ENCODE results near the gene TMEM178B. TPM values are rescaled to one million over a fixed set of nuclear protein-coding genes. Genes with fewer than 3 reads are reported as not detected.
"Not testable (repeated sequence)": the region's sequence is repeated elsewhere in the genome, so short reads cannot be mapped to it uniquely, and the experiment has no call there.

The TMEM178B gene
- total RNA-seq, 2 experiments from 2014 or later, result 0.06 TPM; not detected in 1

- POLR2A ChIA-PET, result no interaction called here
- Mint-ChIP-seq H3K9me3 (peaks cover 2% of the 10 kb centered on the region), H3K27ac (no peak overlapping the region), H3K27me3 (peaks cover 5% of the 10 kb centered on the region), H3K4me3 (no peak overlapping the region), H3K36me3 (no peaks in the 10 kb centered on the region), H3K4me1 (peaks cover 11% of the 10 kb centered on the region)
- ATAC-seq (ENCODE audit: low read depth), result no peak
- DNase-seq, result no peak
These were observed 18.7 kb upstream of the TMEM178B start for GRCh38 chr7:141055146-141055545.

- POLR2A ChIA-PET, result no interaction called here
These were observed 16.1 kb upstream of the TMEM178B start for GRCh38 chr7:141057788-141058187.

GRCh38 chr7:141067856-141068255 lies 6.0 kb upstream of the TMEM178B start:
- ATAC-seq (ENCODE audit: low read depth); POLR2A ChIA-PET; H3K4me3 Mint-ChIP-seq; H3K9me3 Mint-ChIP-seq; H3K27ac Mint-ChIP-seq; H3K36me3 Mint-ChIP-seq; DNase-seq: not testable (repeated sequence)
- H3K4me1 Mint-ChIP-seq, result peaks cover 10% of the 10 kb centered on the region
- H3K27me3 Mint-ChIP-seq, result peaks cover 40% of the 10 kb centered on the region

More at GRCh38 chr7:141057788-141058187, 16.1 kb upstream of the TMEM178B start:
- Mint-ChIP-seq H3K27me3 (peaks cover 4% of the 10 kb centered on the region), H3K27ac (no peak overlapping the region), H3K36me3 (no peaks in the 10 kb centered on the region), H3K4me1 (peaks cover 7% of the 10 kb centered on the region), H3K4me3 (no peak overlapping the region), H3K9me3 (peaks cover 2% of the 10 kb centered on the region)
- DNase-seq (no peak), ATAC-seq (ENCODE audit: low read depth) (no peak)

GRCh38 chr7:141071260-141071854 lies 2.5 kb upstream of the TMEM178B start:
- Mint-ChIP-seq H3K27ac (no peak overlapping the region), H3K36me3 (no peaks in the 10 kb centered on the region), H3K4me1 (peaks cover 12% of the 10 kb centered on the region), H3K27me3 (peaks cover 60% of the 10 kb centered on the region), H3K4me3 (peak overlapping the region; percentile 84), H3K9me3 (no peaks in the 10 kb centered on the region)
- no peak for ATAC-seq (ENCODE audit: low read depth)
- POLR2A ChIA-PET, result no interaction called here
- peak; percentile 60 for DNase-seq

- Mint-ChIP-seq H3K4me3 (peak overlapping the region; percentile 84), H3K27me3 (peaks cover 60% of the 10 kb centered on the region), H3K4me1 (peaks cover 12% of the 10 kb centered on the region), H3K27ac (no peak overlapping the region), H3K36me3 (no peaks in the 10 kb centered on the region), H3K9me3 (no peaks in the 10 kb centered on the region)
- ATAC-seq (ENCODE audit: low read depth) (no peak), DNase-seq (peak; percentile 33)
- POLR2A ChIA-PET, result no interaction called here
These were observed 1.9 kb upstream of the TMEM178B start for GRCh38 chr7:141071855-141072547.

GRCh38 chr7:141072548-141073172 lies 1.2 kb upstream of the TMEM178B start:
- POLR2A ChIA-PET, result no interaction called here
- Mint-ChIP-seq H3K27me3 (peaks cover 60% of the 10 kb centered on the region), H3K36me3 (no peaks in the 10 kb centered on the region), H3K27ac (no peak overlapping the region), H3K4me3 (peak overlapping the region; percentile 84), H3K9me3 (no peaks in the 10 kb centered on the region), H3K4me1 (peaks cover 12% of the 10 kb centered on the region)
- ATAC-seq (ENCODE audit: low read depth) (peak; percentile 42), DNase-seq (peak; percentile 58)

- H3K27me3 Mint-ChIP-seq, result peaks cover 60% of the 10 kb centered on the region
- no peaks in the 10 kb centered on the region for H3K36me3 Mint-ChIP-seq
- POLR2A ChIA-PET, result no interaction called here
- H3K4me3 Mint-ChIP-seq, result peak overlapping the region; percentile 84
- H3K27ac Mint-ChIP-seq, result no peak overlapping the region
- peak; percentile 59 for ATAC-seq (ENCODE audit: low read depth)
- H3K9me3 Mint-ChIP-seq, result no peaks in the 10 kb centered on the region
- DNase-seq, result no peak
- peaks cover 12% of the 10 kb centered on the region for H3K4me1 Mint-ChIP-seq
These were observed 657 bp upstream of the TMEM178B start for GRCh38 chr7:141073173-141073640.

- POLR2A ChIA-PET, result no interaction called here
- Mint-ChIP-seq H3K4me3 (peak overlapping the region; percentile 74), H3K4me1 (peaks cover 12% of the 10 kb centered on the region), H3K27me3 (peaks cover 53% of the 10 kb centered on the region), H3K36me3 (no peaks in the 10 kb centered on the region), H3K27ac (no peak overlapping the region), H3K9me3 (no peaks in the 10 kb centered on the region)
- DNase-seq (peak; percentile 50), ATAC-seq (ENCODE audit: low read depth) (peak; percentile 27)
These were observed 513 bp downstream of the TMEM178B start for GRCh38 chr7:141074162-141074991.

- peaks cover 48% of the 10 kb centered on the region for H3K27me3 Mint-ChIP-seq
- H3K36me3 Mint-ChIP-seq, result no peaks in the 10 kb centered on the region
- peak overlapping the region; percentile 74 for H3K4me3 Mint-ChIP-seq
- ATAC-seq (ENCODE audit: low read depth), result no peak
- no peaks in the 10 kb centered on the region for H3K9me3 Mint-ChIP-seq
- POLR2A ChIA-PET, result no interaction called here
- no peak for DNase-seq
- H3K4me1 Mint-ChIP-seq, result peaks cover 12% of the 10 kb centered on the region
- no peak overlapping the region for H3K27ac Mint-ChIP-seq
These were observed 1.1 kb downstream of the TMEM178B start for GRCh38 chr7:141074997-141075396.

GRCh38 chr7:141076377-141076776 lies 2.5 kb downstream of the TMEM178B start:
- Mint-ChIP-seq H3K36me3 (no peaks in the 10 kb centered on the region), H3K4me3 (no peak overlapping the region), H3K9me3 (no peaks in the 10 kb centered on the region), H3K27ac (no peak overlapping the region), H3K27me3 (peaks cover 38% of the 10 kb centered on the region), H3K4me1 (peaks cover 8% of the 10 kb centered on the region)
- POLR2A ChIA-PET, result no interaction called here
- DNase-seq, result no peak
- ATAC-seq (ENCODE audit: low read depth), result no peak

GRCh38 chr7:141079219-141079618 lies 5.4 kb downstream of the TMEM178B start:
- no peak for ATAC-seq (ENCODE audit: low read depth)

GRCh38 chr7:141089490-141089889 lies 15.6 kb downstream of the TMEM178B start:
- H3K4me3 Mint-ChIP-seq; POLR2A ChIA-PET; H3K4me1 Mint-ChIP-seq; DNase-seq; H3K9me3 Mint-ChIP-seq; ATAC-seq (ENCODE audit: low read depth); H3K27ac Mint-ChIP-seq; H3K36me3 Mint-ChIP-seq: not testable (repeated sequence)
- peaks cover 14% of the 10 kb centered on the region for H3K27me3 Mint-ChIP-seq

More at GRCh38 chr7:141079219-141079618, 5.4 kb downstream of the TMEM178B start:
- no peak for DNase-seq
- Mint-ChIP-seq H3K4me3 (no peak overlapping the region), H3K27ac (no peak overlapping the region), H3K4me1 (peaks cover 2% of the 10 kb centered on the region), H3K9me3 (no peaks in the 10 kb centered on the region), H3K27me3 (peaks cover 27% of the 10 kb centered on the region), H3K36me3 (no peaks in the 10 kb centered on the region)
- POLR2A ChIA-PET, result no interaction called here

GRCh38 chr7:141094336-141095070 lies 20.6 kb downstream of the TMEM178B start:
- no peak overlapping the region for H3K27ac Mint-ChIP-seq
- no peaks in the 10 kb centered on the region for H3K4me1 Mint-ChIP-seq
- no peak for ATAC-seq (ENCODE audit: low read depth)
- no peaks in the 10 kb centered on the region for H3K27me3 Mint-ChIP-seq
- no peak for DNase-seq
- no peaks in the 10 kb centered on the region for H3K9me3 Mint-ChIP-seq
- H3K4me3 Mint-ChIP-seq, result no peak overlapping the region
- no peaks in the 10 kb centered on the region for H3K36me3 Mint-ChIP-seq
- POLR2A ChIA-PET, result no interaction called here

All from activated naive CD8-positive, alpha-beta T cell treated with anti-CD3 and anti-CD28 coated beads, Interleukin-2, amount 10 ng/mL, durations not matched to agents 7 days and 5 days (primary cell).